Peyer's patch (tissue), 4 donors: Measurements from ENCODE around the gene FAM107B. TPM values are rescaled to one million over a fixed set of nuclear protein-coding genes. Genes with fewer than 3 reads are reported as not detected.

Source experiments
- DNase-seq, 3 donors: peaks; one replicate each; pipeline ENCODE4 v3.0.0-alpha.2; 2017 to 2019
- H3K27ac ChIP-seq, 4 donors: fragments of 200-600 bp; sonication (generic); one replicate each; pipeline ENCODE4 v1.5.1; 2016 to 2019
- H3K27me3 ChIP-seq, 2 donors: fragments of 200-600 bp; sonication (generic); one replicate each; pipeline ENCODE4 v1.5.1; 2019
- H3K36me3 ChIP-seq, 3 donors: fragments of 200-600 bp; sonication (generic); one replicate each; pipeline ENCODE4 v1.5.1; 2016 to 2019
- H3K4me1 ChIP-seq, 4 donors: fragments of 200-600 bp; sonication (generic); one replicate each; pipeline ENCODE4 v1.5.1; 2016 to 2019
- H3K4me3 ChIP-seq, 4 donors: fragments of 200-600 bp; sonication (generic); 1 replicate in 3 of 4; 2 replicates in 1 of 4; pipeline ENCODE4 v1.5.1; 2016 to 2019; ENCODE audit warnings: mild to moderate bottlenecking in 1 of 4
- H3K9me3 ChIP-seq, 4 donors: fragments of 200-600 bp; sonication (generic); one replicate each; pipeline ENCODE4 v1.5.1; 2016 to 2019; ENCODE audit warnings: mild to moderate bottlenecking in 1 of 4
- POLR2A ChIP-seq, 2 donors: fragments of 450-650 bp; IDR thresholded peaks; one replicate each; pipeline ENCODE4 v1.5.1; 2017; ENCODE audit warnings: antibody characterized with exemption in 2 of 2, mild to moderate bottlenecking in 2 of 2, moderate library complexity in 2 of 2
- total RNA-seq, 4 donors: library from RNA; depleted of rRNA; stranded (reverse); fragments of >200 nt; gene quantifications; one replicate each; pipeline ENCODE4 v1.1.0, GENCODE V29; 2016
- TF ChIP-seq, protein P1 (sequence below), 6 experiments: fragments of 450-650 bp in 4 of 6; fragments of 200-600 bp in 2 of 6; sonication (generic) in 1 of 6; IDR thresholded peaks; one replicate each; pipeline ENCODE4 v1.5.1; 2017 to 2019; ENCODE audit warnings: antibody characterized with exemption in 6 of 6, mild to moderate bottlenecking in 3 of 6, moderate library complexity in 1 of 6

The FAM107B gene
- total RNA-seq, 4 donors from 2014 or later: 36.6 to 89.1 (median 39.6) TPM

DNA sequence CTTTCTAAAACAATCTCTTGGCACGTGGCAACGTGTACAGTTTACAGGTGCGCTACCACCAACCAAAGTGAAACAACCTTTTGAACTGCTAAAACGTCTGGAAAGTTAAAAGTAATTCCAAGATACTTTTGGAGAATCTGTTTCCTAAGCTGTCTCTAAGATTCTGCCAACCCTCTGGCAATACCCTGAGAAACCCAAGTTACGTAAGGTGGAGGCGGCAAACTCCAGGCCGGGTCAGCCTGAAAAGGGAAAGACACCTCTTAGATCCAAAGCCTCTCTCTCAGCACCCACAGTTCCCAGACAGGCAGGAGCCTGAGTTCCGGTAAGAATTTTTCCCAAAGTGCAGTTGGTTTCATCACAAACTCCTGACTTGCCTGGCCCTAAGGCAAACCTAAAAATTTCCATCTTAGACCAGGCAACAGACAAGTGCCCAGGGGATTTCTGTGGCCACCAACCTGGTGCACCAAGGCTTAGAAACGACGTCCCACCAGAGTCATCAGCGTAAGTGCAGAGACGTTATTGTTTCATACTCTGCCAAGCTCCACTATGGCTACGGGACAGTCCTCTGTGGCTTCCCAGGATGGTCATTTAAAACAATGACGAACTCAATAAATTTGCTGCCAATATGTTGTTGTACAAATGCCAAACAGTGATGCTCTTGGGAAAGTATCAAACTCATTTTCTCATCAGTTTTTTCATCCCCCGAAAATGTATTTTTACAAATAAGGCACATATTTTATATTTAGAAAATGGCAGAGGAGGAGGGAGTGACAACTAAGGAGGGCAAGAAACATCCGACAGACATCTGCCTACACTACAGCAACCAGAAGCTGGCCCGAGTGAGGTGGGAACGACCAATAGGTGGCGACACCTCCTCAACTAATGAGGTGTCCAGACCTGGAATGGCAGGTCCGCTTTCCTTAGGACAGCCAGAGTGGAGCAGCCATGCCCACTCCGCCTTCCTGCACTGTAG is 238.2 kb downstream of the FAM107B start:
- Histone ChIP-seq H3K27ac (peak overlapping the region in 1 of 4 donors; percentile 1), H3K4me3 (no peak overlapping the region), H3K9me3 (no peaks in the 10 kb centered on the region), H3K36me3 (no peaks in the 10 kb centered on the region), H3K27me3 (no peaks in the 10 kb centered on the region), H3K4me1 (peaks cover 0 to 42% (median 2%) of the 10 kb centered on the region in 4 donors)
- DNase-seq: peak; percentile 69 to 84 (median 72)
- TF ChIP-seq, protein P1, sequence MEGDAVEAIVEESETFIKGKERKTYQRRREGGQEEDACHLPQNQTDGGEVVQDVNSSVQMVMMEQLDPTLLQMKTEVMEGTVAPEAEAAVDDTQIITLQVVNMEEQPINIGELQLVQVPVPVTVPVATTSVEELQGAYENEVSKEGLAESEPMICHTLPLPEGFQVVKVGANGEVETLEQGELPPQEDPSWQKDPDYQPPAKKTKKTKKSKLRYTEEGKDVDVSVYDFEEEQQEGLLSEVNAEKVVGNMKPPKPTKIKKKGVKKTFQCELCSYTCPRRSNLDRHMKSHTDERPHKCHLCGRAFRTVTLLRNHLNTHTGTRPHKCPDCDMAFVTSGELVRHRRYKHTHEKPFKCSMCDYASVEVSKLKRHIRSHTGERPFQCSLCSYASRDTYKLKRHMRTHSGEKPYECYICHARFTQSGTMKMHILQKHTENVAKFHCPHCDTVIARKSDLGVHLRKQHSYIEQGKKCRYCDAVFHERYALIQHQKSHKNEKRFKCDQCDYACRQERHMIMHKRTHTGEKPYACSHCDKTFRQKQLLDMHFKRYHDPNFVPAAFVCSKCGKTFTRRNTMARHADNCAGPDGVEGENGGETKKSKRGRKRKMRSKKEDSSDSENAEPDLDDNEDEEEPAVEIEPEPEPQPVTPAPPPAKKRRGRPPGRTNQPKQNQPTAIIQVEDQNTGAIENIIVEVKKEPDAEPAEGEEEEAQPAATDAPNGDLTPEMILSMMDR (IDR thresholded peaks at IDR 0.05): peak; percentile 47 to 61 (median 53)
- TF ChIP-seq POLR2A (IDR thresholded peaks at IDR 0.05): no peak

DNA sequence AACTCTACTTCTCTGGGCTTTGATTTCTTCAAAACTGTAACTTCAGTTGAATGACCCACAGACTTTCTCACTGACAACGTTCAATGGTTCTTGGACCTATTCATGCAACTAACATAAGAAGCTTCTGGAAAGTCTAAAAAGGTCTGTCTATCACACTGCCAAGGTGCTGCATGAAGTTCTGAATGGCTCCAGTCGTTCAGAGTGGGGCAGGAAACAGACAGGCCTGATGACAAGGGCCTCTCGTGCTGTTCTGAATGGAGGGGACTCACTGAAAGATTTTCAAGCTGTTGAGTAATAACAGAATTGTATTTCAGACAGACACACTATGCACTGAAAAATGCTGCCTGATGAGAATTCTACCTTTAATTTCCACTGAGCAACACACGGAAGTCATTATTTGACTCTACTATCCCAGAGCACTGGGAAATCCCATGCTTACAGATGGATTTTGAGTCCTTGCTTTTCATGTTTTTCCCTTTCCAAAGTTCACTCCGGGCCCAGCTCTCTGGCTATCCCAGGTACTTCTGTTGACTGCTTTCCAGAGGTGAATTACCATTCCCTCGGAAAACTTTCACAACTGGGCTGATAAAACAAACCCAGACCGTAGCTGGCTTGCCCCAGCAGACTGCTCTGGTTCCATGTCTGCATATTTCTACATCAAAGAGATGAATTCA is 239.1 kb downstream of the FAM107B start:
- no peak for TF ChIP-seq POLR2A (IDR thresholded peaks at IDR 0.05)
- TF ChIP-seq, protein P1 (IDR thresholded peaks at IDR 0.05): no peak
- Histone ChIP-seq H3K36me3 (no peaks in the 10 kb centered on the region), H3K9me3 (no peaks in the 10 kb centered on the region), H3K4me1 (peaks cover 0 to 50% (median 2%) of the 10 kb centered on the region in 4 donors), H3K27ac (peak overlapping the region in 2 of 4 donors; percentile 1 to 21), H3K4me3 (no peak overlapping the region), H3K27me3 (no peaks in the 10 kb centered on the region)
- no peak for DNase-seq

DNA sequence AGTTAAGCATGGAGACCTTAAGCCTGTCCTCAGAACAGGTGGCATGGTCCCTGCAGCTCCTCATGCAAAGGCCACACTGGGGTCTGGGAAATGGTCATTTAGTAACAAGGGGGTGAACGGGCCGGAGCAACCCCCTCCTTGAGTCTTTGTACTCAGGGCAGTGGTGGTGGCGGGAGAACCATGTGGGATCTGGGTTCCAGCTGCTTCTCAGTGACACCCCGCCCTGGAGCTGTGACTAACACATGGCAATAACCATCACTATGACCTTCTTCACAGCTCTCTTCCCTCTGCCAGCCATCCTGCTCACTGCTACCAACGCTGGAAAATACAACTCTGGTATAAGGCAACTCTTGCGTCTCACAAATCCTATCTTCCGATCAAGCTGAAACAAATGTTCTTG is 240.5 kb downstream of the FAM107B start:
- peak overlapping the region in 1 of 4 donors; percentile 82 for H3K27ac ChIP-seq
- no peaks in the 10 kb centered on the region for H3K9me3 ChIP-seq
- H3K4me3 ChIP-seq: no peak overlapping the region
- DNase-seq: peak in 2 of 3 donors; percentile 59 to 71
- peaks cover 0 to 4% (median 0%) of the 10 kb centered on the region in 3 donors for H3K36me3 ChIP-seq
- TF ChIP-seq POLR2A (IDR thresholded peaks at IDR 0.05): no peak
- TF ChIP-seq, protein P1 (IDR thresholded peaks at IDR 0.05): no peak
- H3K27me3 ChIP-seq: no peaks in the 10 kb centered on the region
- H3K4me1 ChIP-seq: peaks cover 0 to 56% (median 2%) of the 10 kb centered on the region in 4 donors

DNA sequence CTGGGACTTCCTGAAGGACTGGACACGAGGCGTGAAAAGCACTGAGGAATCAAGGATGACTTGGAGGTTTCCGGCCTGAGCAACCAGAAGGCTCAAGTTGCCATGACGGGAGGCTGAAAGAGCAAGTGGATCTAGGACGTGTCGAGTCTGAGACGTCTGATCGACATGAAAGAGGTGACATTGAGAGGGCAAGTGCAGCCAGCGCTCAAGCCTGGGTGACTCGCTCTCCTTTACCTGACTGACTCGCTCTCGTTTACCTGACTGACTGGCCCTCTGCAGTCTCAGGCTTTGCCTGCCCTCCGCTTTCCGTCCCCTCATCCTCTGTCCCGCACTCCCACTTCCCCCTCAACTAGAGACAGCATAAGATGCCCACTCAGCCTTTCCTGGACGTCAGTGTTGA is 241.4 kb downstream of the FAM107B start:
- peak overlapping the region in 3 of 4 donors; percentile 5 to 82 (median 55) for H3K27ac ChIP-seq
- peak overlapping the region in 2 of 4 donors; percentile 7 to 18 for H3K4me3 ChIP-seq
- DNase-seq: no peak
- H3K27me3 ChIP-seq: no peaks in the 10 kb centered on the region
- peaks cover 0 to 10% (median 0%) of the 10 kb centered on the region in 3 donors for H3K36me3 ChIP-seq
- no peaks in the 10 kb centered on the region for H3K9me3 ChIP-seq
- TF ChIP-seq, protein P1 (IDR thresholded peaks at IDR 0.05): no peak
- no peak for TF ChIP-seq POLR2A (IDR thresholded peaks at IDR 0.05)
- peaks cover 0 to 56% (median 2%) of the 10 kb centered on the region in 4 donors for H3K4me1 ChIP-seq

DNA sequence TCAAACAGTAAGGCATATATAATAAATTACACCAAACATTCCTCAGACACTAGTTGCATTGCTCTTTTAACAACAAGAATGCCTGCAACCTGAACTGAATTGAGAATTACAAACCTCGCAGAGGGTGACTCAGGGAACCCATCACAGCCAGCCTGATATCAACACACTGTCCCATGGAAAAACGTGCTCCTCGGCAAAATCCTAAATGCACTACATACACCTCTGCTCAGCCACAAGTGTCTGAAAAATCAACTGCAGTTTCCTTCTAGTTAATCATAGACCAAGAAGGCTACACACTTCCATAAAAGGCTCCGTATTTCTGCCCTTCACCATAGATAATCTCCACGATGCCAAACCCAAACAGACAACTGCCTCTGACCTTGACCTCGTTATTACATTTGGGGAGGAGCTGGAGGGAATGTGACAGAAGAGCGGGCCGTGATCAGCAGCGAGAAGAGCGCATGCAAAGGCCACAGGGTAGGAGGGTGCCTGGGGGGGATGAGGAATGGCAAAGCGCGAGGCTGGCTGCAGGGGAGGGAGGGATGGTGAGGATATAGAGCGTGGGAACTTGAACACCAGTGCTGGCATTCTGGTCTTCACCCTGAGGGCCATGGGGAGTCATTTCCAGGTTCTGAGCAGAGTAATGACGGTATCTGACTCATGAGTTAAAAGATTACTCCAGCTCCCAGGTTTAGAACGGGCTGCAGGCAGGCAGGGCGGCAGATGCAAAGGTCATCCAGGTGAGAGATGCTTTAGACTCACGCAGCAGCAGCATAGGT is 242.0 kb downstream of the FAM107B start:
- peak in 2 of 3 donors; percentile 78 to 83 for DNase-seq
- Histone ChIP-seq H3K4me1 (peaks cover 0 to 56% (median 2%) of the 10 kb centered on the region in 4 donors), H3K27me3 (no peaks in the 10 kb centered on the region), H3K4me3 (peak overlapping the region in 2 of 4 donors; percentile 28 to 29), H3K27ac (peak overlapping the region in 3 of 4 donors; percentile 52 to 82 (median 55)), H3K36me3 (peaks cover 0 to 12% (median 0%) of the 10 kb centered on the region in 3 donors), H3K9me3 (no peaks in the 10 kb centered on the region)
- TF ChIP-seq POLR2A (IDR thresholded peaks at IDR 0.05): peak in 1 of 2 donors; percentile 51
- TF ChIP-seq, protein P1 (IDR thresholded peaks at IDR 0.05): no peak
